Cardiac muscle cell (in vitro differentiated cells and primary cell): ENCODE data around the gene EXOSC9. TPM values are rescaled to one million over a fixed set of nuclear protein-coding genes. Genes with fewer than 3 reads are reported as not detected.

ENCODE experiments used
- DNase-seq, 2 donors: peaks; one replicate each; pipeline versions ENCODE4 v3.0.0 to v3.0.0-alpha.2; 2010 to 2017; ENCODE audit warnings: low read depth in 1 of 2, low spot score in 1 of 2
- H3K27ac ChIP-seq: fragments of 200-600 bp; sonication (generic); 2 replicates; pipeline ENCODE4 v1.5.1; 2016
- H3K27me3 ChIP-seq: fragments of 200-600 bp; sonication (generic); 2 replicates; pipeline ENCODE4 v1.6.0; 2016; ENCODE audit warnings: control low read depth
- H3K36me3 ChIP-seq: fragments of 200-600 bp; sonication (generic); 2 replicates; pipeline ENCODE4 v1.5.1; 2016; ENCODE audit warnings: control low read depth
- H3K4me1 ChIP-seq: fragments of 200-600 bp; sonication (generic); 2 replicates; pipeline ENCODE4 v1.8.1; 2017; ENCODE audit warnings: low read depth, mild to moderate bottlenecking, mixed run types
- H3K4me3 ChIP-seq: fragments of 200-600 bp; sonication (generic); 2 replicates; pipeline ENCODE4 v1.5.1; 2016; ENCODE audit warnings: mild to moderate bottlenecking
- H3K9me3 ChIP-seq: fragments of 200-600 bp; sonication (generic); 2 replicates; pipeline ENCODE4 v1.5.1; 2017; ENCODE audit warnings: low read depth, mild to moderate bottlenecking, control low read depth
- CTCF ChIP-seq: IDR thresholded peaks from 2 replicates; pipeline ENCODE4 v1.5.1; 2012; ENCODE audit warnings: low read depth, mild to moderate bottlenecking, low read length
- polyA plus RNA-seq: library from polyadenylated mRNA; unstranded; fragments of >200 nt; fragmentation: Nextera tagmentation; extraction: Ambion mirVana; gene quantifications from 2 replicates; pipeline ENCODE4 v1.2.1, GENCODE V29; 2016
- total RNA-seq: library from RNA; depleted of rRNA; stranded (reverse); fragments of >200 nt; gene quantifications from 2 replicates; pipeline ENCODE4 v1.2.3, GENCODE V29; 2016

EXOSC9 gene
- total and polyA plus RNA-seq, 2 experiments from 2014 or later: 29.1 to 33.0 TPM

- Histone ChIP-seq H3K27ac (no peak overlapping the region), H3K27me3 (no peaks in the 10 kb centered on the region), H3K4me3 (peak overlapping the region; percentile 76), H3K36me3 (peaks cover 32% of the 10 kb centered on the region), H3K9me3 (no peaks in the 10 kb centered on the region), H3K4me1 (peaks cover 6% of the 10 kb centered on the region)
- DNase-seq: no peak
- TF ChIP-seq CTCF: no peak
These were observed 572 bp downstream of the EXOSC9 start for GRCh38 chr4:121801715-121802075.

GRCh38 chr4:121806411-121806810 is 5.3 kb downstream of the EXOSC9 start:
- no peak for TF ChIP-seq CTCF
- Histone ChIP-seq H3K4me1 (peaks cover 6% of the 10 kb centered on the region), H3K4me3 (no peak overlapping the region), H3K27ac (no peak overlapping the region), H3K27me3 (no peaks in the 10 kb centered on the region), H3K36me3 (peaks cover 57% of the 10 kb centered on the region), H3K9me3 (no peaks in the 10 kb centered on the region)
- no peak for DNase-seq

- Histone ChIP-seq H3K36me3 (peaks cover 60% of the 10 kb centered on the region), H3K4me1 (no peaks in the 10 kb centered on the region), H3K9me3 (no peaks in the 10 kb centered on the region), H3K27ac (no peak overlapping the region), H3K4me3 (no peak overlapping the region), H3K27me3 (no peaks in the 10 kb centered on the region)
- DNase-seq: no peak
- no peak for TF ChIP-seq CTCF
These were observed 10.0 kb downstream of the EXOSC9 start for GRCh38 chr4:121811122-121811521.

GRCh38 chr4:121814756-121815155 is 13.6 kb downstream of the EXOSC9 start:
- no peak overlapping the region for H3K27ac ChIP-seq
- H3K36me3 ChIP-seq: peaks cover 72% of the 10 kb centered on the region
- no peaks in the 10 kb centered on the region for H3K4me1 ChIP-seq
- DNase-seq: no peak
- no peaks in the 10 kb centered on the region for H3K27me3 ChIP-seq
- no peaks in the 10 kb centered on the region for H3K9me3 ChIP-seq
- no peak for TF ChIP-seq CTCF
- H3K4me3 ChIP-seq: no peak overlapping the region

- Histone ChIP-seq H3K27ac (no peak overlapping the region), H3K4me1 (no peaks in the 10 kb centered on the region), H3K4me3 (no peak overlapping the region), H3K36me3 (peaks cover 69% of the 10 kb centered on the region), H3K27me3 (no peaks in the 10 kb centered on the region), H3K9me3 (no peaks in the 10 kb centered on the region)
- TF ChIP-seq CTCF: no peak
- DNase-seq: no peak
These were observed 15.9 kb downstream of the EXOSC9 start for GRCh38 chr4:121817006-121817405.

- TF ChIP-seq CTCF: no peak
- Histone ChIP-seq H3K27me3 (no peaks in the 10 kb centered on the region), H3K4me1 (peaks cover 6% of the 10 kb centered on the region), H3K9me3 (no peaks in the 10 kb centered on the region), H3K4me3 (no peak overlapping the region), H3K27ac (no peak overlapping the region), H3K36me3 (peaks cover 68% of the 10 kb centered on the region)
- no peak for DNase-seq
These were observed 16.6 kb downstream of the EXOSC9 start for GRCh38 chr4:121817701-121818100.
